ENCODE results near the gene TECPR2. TPM values are rescaled to one million over a fixed set of nuclear protein-coding genes. Genes with fewer than 3 reads are reported as not detected.

TECPR2 gene
- total and polyA plus RNA-seq, 8 donors = 3.3 to 18.2 (median 10.5) TPM

DNA sequence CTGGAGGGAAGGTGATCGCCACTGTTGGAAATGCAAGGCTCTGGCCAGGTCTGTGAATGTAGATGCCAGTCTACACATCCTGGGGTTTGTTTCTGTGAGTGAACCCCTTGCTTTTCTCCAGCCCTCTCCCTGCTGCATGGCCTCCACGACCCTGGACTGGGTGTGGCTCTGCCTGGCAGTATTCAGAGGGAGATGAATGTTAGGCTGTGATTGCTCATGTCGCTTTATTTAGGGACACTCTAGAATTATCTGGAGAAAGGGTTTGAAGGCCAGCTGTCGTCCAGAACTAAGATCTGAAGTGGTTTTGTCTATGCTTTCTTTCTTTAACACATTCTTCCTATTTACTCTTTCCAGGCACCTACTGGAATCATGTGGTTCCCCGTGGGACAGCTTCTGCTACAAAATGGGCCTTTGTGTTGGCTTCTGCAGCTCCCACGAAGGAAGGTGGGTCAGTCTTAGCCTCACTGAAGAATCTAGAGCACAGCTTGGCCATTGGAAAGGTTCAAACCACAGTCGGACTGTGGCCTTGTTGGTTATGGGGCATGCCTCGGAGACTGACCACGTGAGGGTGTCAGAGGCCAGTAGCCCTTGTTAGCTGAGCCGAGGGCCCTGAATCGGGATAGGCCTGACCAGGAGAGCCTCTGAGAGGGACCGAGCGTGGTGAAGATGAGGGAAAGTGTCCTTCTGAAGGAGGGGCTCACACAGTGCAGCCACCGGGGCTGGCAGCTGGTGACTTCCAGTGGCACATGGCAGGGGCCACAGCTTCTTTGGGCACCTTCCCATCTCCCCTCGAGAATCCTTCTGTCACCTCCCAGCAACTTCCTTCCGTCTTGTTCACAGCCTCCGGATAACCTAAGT, 87.7 kb downstream of the TECPR2 start:
- TF ChIP-seq, protein P1, sequence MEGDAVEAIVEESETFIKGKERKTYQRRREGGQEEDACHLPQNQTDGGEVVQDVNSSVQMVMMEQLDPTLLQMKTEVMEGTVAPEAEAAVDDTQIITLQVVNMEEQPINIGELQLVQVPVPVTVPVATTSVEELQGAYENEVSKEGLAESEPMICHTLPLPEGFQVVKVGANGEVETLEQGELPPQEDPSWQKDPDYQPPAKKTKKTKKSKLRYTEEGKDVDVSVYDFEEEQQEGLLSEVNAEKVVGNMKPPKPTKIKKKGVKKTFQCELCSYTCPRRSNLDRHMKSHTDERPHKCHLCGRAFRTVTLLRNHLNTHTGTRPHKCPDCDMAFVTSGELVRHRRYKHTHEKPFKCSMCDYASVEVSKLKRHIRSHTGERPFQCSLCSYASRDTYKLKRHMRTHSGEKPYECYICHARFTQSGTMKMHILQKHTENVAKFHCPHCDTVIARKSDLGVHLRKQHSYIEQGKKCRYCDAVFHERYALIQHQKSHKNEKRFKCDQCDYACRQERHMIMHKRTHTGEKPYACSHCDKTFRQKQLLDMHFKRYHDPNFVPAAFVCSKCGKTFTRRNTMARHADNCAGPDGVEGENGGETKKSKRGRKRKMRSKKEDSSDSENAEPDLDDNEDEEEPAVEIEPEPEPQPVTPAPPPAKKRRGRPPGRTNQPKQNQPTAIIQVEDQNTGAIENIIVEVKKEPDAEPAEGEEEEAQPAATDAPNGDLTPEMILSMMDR (IDR thresholded peaks at IDR 0.05) = no peak
- Histone ChIP-seq H3K27me3 (no peaks in the 10 kb centered on the region), H3K9me3 (no peaks in the 10 kb centered on the region), H3K4me1 (no peaks in the 10 kb centered on the region), H3K36me3 (peaks cover 2 to 53% (median 4%) of the 10 kb centered on the region in 3 donors), H3K4me3 (no peak overlapping the region), H3K27ac (no peak overlapping the region)
- no peak for FAIRE-seq
- intact Hi-C loops (cut with DNase I) = no loop called here
- DNase-seq = no peak
- ATAC-seq = no peak
- 85 to 88% methylated on average over 16 to 17 of the region's 17 CpGs for WGBS, 2 donors

- Histone ChIP-seq H3K27ac (no peak overlapping the region), H3K9me3 (no peaks in the 10 kb centered on the region), H3K27me3 (no peaks in the 10 kb centered on the region), H3K36me3 (peaks cover 2 to 47% (median 4%) of the 10 kb centered on the region in 3 donors), H3K4me1 (no peaks in the 10 kb centered on the region), H3K4me3 (no peak overlapping the region)
- TF ChIP-seq, protein P1 (IDR thresholded peaks at IDR 0.05) = no peak
- ATAC-seq = no peak
- intact Hi-C loops (cut with DNase I) = no loop called here
- 95% methylated on average over 10 of the region's 10 CpGs for WGBS, 2 donors
- FAIRE-seq = no peak
- DNase-seq = no peak
Measured at GRCh38 chr14:102451064-102451352, 88.3 kb downstream of the TECPR2 start.

DNA sequence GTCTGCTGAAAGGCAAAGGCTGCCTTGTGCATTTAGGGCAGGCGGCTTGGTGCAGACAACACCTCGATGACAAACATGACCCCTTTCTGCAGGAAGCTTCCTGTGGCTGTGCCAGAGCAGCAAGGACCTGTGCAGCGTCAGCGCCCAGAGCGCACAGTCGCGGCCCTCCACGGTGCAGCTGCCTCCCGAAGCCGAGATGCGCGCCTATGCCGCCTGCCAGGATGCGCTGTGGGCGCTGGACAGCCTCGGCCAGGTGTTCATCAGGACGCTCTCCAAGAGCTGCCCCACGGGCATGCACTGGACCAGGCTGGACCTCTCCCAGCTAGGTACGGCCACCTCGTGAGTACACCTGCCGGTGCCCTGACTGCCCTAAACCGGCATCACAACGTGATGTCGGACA, 89.6 kb downstream of the TECPR2 start:
- FAIRE-seq (no peak), DNase-seq (no peak), ATAC-seq (no peak)
- TF ChIP-seq, protein P1 (IDR thresholded peaks at IDR 0.05) = no peak
- no peak overlapping the region for H3K27ac ChIP-seq
- H3K9me3 ChIP-seq = no peaks in the 10 kb centered on the region
- 95% methylated on average over 24 of the region's 24 CpGs for WGBS, 2 donors
- no peaks in the 10 kb centered on the region for H3K4me1 ChIP-seq
- H3K36me3 ChIP-seq = peaks cover 2 to 39% (median 4%) of the 10 kb centered on the region in 3 donors
- intact Hi-C loops (cut with DNase I) = no loop called here
- no peaks in the 10 kb centered on the region for H3K27me3 ChIP-seq
- no peak overlapping the region for H3K4me3 ChIP-seq

DNA sequence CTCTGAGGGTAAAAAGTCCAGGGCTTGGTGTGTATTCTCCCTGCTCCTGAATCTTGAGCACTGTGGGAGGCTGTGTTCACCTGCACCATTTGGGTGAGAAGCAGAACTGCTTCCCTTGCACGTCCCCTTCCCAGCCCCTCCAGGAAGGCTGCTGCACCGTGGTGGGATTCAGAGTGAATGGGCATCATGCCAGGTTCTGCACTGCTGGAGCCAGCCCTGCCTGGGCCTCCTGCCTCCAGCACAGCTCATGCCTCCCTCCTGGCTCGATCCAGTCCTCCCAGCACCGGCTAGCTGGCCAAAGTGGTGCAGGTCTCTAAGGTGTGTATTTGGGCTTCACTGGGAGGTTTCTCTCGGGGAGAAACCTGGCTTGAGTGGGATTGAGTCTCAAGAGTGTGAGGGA, 92.0 kb downstream of the TECPR2 start:
- H3K27me3 ChIP-seq = no peaks in the 10 kb centered on the region
- intact Hi-C loops (cut with DNase I) = no loop called here
- no peak for FAIRE-seq
- no peak overlapping the region for H3K4me3 ChIP-seq
- no peak overlapping the region for H3K27ac ChIP-seq
- no peak for ATAC-seq
- no peaks in the 10 kb centered on the region for H3K4me1 ChIP-seq
- no peaks in the 10 kb centered on the region for H3K9me3 ChIP-seq
- TF ChIP-seq, protein P1 (IDR thresholded peaks at IDR 0.05) = no peak
- peaks cover 2 to 26% (median 4%) of the 10 kb centered on the region in 3 donors for H3K36me3 ChIP-seq
- 70 to 85% methylated on average over 5 of the region's 5 CpGs for WGBS, 2 donors
- peak in 1 of 6 donors; percentile 37 for DNase-seq

DNA sequence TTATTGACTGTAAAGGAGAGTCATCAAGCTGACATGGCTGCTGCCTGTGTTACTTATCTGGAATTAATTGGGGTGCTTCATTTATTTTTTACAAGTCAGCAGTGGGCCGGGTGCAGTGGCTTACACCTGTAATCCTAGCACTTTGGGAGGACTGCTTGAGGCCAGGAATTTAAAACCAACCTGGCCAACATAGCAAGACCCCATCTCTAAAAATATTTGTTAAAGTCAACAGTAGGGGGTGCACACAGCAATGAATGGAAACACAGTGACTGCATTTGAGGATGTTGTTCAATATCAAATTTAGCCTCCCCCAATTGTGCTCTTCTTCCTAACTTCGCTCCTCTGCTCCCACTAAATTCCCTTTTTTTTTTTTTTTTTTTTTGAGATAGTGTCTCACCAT, 94.8 kb downstream of the TECPR2 start:
- Histone ChIP-seq H3K27ac (no peak overlapping the region), H3K4me3 (no peak overlapping the region), H3K9me3 (no peaks in the 10 kb centered on the region), H3K4me1 (no peaks in the 10 kb centered on the region), H3K36me3 (peaks cover 0 to 2% (median 0%) of the 10 kb centered on the region in 3 donors), H3K27me3 (no peaks in the 10 kb centered on the region)
- 71 to 100% methylated on average over 2 of the region's 2 CpGs for WGBS, 2 donors
- DNase-seq = no peak
- intact Hi-C loops (cut with DNase I) = no loop called here
- FAIRE-seq = no peak
- TF ChIP-seq, protein P1 (IDR thresholded peaks at IDR 0.05) = no peak
- ATAC-seq = no peak

All from pancreas (tissue), 10 donors.